ENCODE data around the gene ATG7.

DNA sequence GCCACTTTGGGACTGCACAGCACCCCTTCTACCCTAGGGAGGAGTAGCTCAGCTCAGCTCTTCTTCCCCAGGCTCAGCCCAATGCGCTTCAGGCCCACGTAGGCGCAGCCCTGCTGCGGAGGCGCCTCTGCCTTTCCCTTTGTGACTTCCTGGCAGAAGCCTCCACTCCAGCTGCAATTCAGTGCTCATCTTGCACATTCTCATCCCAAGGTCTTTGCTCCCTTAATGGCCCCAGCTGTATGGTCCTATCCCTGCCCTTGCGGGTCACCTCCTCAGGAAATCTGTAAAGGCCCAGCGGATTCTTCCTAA lies 262.6 kb downstream of the ATG7 start:
- TF ChIP-seq POLR2A (IDR thresholded peaks at IDR 0.05; ENCODE audit: low read length) (no peak), RFX5 (IDR thresholded peaks at IDR 0.05) (no peak), KDM1A (IDR thresholded peaks at IDR 0.05; ENCODE audit: low read depth) (no peak), KDM5A (IDR thresholded peaks at IDR 0.05) (no peak), MAFK (IDR thresholded peaks at IDR 0.05; ENCODE audit: partially characterized antibody) (no peak), RAD21 (conservative IDR thresholded peaks at IDR 0.05 in 1 of 2, IDR thresholded peaks at IDR 0.05 in 1 of 2) (no peak), JUNB (IDR thresholded peaks at IDR 0.05) (no peak), JUN (IDR thresholded peaks at IDR 0.05) (no peak)
- TF ChIP-seq, protein P1, sequence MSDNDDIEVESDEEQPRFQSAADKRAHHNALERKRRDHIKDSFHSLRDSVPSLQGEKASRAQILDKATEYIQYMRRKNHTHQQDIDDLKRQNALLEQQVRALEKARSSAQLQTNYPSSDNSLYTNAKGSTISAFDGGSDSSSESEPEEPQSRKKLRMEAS (IDR thresholded peaks at IDR 0.05), result no peak
- TF ChIP-seq, protein P2, sequence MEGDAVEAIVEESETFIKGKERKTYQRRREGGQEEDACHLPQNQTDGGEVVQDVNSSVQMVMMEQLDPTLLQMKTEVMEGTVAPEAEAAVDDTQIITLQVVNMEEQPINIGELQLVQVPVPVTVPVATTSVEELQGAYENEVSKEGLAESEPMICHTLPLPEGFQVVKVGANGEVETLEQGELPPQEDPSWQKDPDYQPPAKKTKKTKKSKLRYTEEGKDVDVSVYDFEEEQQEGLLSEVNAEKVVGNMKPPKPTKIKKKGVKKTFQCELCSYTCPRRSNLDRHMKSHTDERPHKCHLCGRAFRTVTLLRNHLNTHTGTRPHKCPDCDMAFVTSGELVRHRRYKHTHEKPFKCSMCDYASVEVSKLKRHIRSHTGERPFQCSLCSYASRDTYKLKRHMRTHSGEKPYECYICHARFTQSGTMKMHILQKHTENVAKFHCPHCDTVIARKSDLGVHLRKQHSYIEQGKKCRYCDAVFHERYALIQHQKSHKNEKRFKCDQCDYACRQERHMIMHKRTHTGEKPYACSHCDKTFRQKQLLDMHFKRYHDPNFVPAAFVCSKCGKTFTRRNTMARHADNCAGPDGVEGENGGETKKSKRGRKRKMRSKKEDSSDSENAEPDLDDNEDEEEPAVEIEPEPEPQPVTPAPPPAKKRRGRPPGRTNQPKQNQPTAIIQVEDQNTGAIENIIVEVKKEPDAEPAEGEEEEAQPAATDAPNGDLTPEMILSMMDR (IDR thresholded peaks at IDR 0.05), result no peak
- TF ChIP-seq, protein P3, sequence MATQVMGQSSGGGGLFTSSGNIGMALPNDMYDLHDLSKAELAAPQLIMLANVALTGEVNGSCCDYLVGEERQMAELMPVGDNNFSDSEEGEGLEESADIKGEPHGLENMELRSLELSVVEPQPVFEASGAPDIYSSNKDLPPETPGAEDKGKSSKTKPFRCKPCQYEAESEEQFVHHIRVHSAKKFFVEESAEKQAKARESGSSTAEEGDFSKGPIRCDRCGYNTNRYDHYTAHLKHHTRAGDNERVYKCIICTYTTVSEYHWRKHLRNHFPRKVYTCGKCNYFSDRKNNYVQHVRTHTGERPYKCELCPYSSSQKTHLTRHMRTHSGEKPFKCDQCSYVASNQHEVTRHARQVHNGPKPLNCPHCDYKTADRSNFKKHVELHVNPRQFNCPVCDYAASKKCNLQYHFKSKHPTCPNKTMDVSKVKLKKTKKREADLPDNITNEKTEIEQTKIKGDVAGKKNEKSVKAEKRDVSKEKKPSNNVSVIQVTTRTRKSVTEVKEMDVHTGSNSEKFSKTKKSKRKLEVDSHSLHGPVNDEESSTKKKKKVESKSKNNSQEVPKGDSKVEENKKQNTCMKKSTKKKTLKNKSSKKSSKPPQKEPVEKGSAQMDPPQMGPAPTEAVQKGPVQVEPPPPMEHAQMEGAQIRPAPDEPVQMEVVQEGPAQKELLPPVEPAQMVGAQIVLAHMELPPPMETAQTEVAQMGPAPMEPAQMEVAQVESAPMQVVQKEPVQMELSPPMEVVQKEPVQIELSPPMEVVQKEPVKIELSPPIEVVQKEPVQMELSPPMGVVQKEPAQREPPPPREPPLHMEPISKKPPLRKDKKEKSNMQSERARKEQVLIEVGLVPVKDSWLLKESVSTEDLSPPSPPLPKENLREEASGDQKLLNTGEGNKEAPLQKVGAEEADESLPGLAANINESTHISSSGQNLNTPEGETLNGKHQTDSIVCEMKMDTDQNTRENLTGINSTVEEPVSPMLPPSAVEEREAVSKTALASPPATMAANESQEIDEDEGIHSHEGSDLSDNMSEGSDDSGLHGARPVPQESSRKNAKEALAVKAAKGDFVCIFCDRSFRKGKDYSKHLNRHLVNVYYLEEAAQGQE (IDR thresholded peaks at IDR 0.05), result no peak

Data from A549 (cell line).